B cell (primary cell): Measurements from ENCODE around the gene SLC1A4.

ENCODE experiments used
- CTCF ChIP-seq: fragments of 200-600 bp; IDR thresholded peaks from one replicate; pipeline ENCODE4 v1.8.0; 2022; ENCODE audit warnings: antibody characterized with exemption, mild to moderate bottlenecking
- EZH2 ChIP-seq: IDR thresholded peaks from 2 replicates; pipeline ENCODE4 v1.6.1; 2012; ENCODE audit warnings: borderline replicate concordance, low read depth, mild to moderate bottlenecking, moderate library complexity, low read length; ENCODE audit not compliant: insufficient read depth, poor library complexity, severe bottlenecking

GRCh38 chr2:64952511-64953482, 36.4 kb upstream of the SLC1A4 start:
- no peak for TF ChIP-seq CTCF
- TF ChIP-seq EZH2: no peak
